Testis (tissue), 2 donors: ENCODE results near the gene TMEM11.

Experiments used
- CTCF ChIP-seq, 3 experiments: fragments of 450-650 bp in 2 of 3; fragments of 200-600 bp in 1 of 3; sonication (generic) in 1 of 3; IDR thresholded peaks; one replicate each; pipeline ENCODE4 v1.5.1; 2016 to 2019; ENCODE audit warnings: antibody characterized with exemption in 3 of 3, mild to moderate bottlenecking in 2 of 3, moderate library complexity in 1 of 3
- POLR2A ChIP-seq: fragments of 450-650 bp; IDR thresholded peaks from one replicate; pipeline ENCODE4 v1.6.1; 2017; ENCODE audit warnings: antibody characterized with exemption, mild to moderate bottlenecking, moderate library complexity

GRCh38 chr17:21200590-21201297 lies 13.2 kb downstream of the TMEM11 start:
- TF ChIP-seq POLR2A (no peak), CTCF (IDR thresholded peaks at IDR 0.05) (no peak)
